Smooth muscle cell (in vitro differentiated cells): ENCODE data around the gene DAPK1. TPM values are rescaled to one million over a fixed set of nuclear protein-coding genes. Genes with fewer than 3 reads are reported as not detected.

Experiments
- DNase-seq: peaks from one replicate; lab custom pipeline; 2025; ENCODE audit not compliant: unreplicated experiment; lab: John Stamatoyannopoulos, UW
- H2AFZ ChIP-seq: fragments of 200-600 bp; sonication (generic); 2 replicates; pipeline ENCODE4 v1.6.0; 2016; ENCODE audit warnings: antibody characterized with exemption, low read depth, mild to moderate bottlenecking
- H3F3A ChIP-seq: fragments of 200-600 bp; sonication (generic); 2 replicates; pipeline ENCODE4 v1.6.0; 2017; ENCODE audit warnings: antibody characterized with exemption, low read depth
- H3K27ac ChIP-seq: fragments of 200-600 bp; sonication (generic); 2 replicates; pipeline ENCODE4 v1.5.1; 2016; ENCODE audit warnings: low read depth, mild to moderate bottlenecking
- H3K27me3 ChIP-seq: fragments of 200-600 bp; sonication (generic); 2 replicates; pipeline ENCODE4 v1.6.1; 2016; ENCODE audit warnings: low read depth, mild to moderate bottlenecking
- H3K36me3 ChIP-seq: fragments of 200-600 bp; sonication (generic); 2 replicates; pipeline ENCODE4 v1.5.1; 2016; ENCODE audit warnings: low read depth
- H3K4me1 ChIP-seq: fragments of 200-600 bp; sonication (generic); 2 replicates; pipeline ENCODE4 v1.5.1; 2016; ENCODE audit warnings: low read depth
- H3K4me2 ChIP-seq: fragments of 200-600 bp; sonication (generic); 2 replicates; pipeline ENCODE4 v1.6.0; 2016; ENCODE audit warnings: mild to moderate bottlenecking
- H3K4me3 ChIP-seq: fragments of 200-600 bp; sonication (generic); 2 replicates; pipeline ENCODE4 v1.5.1; 2016; ENCODE audit warnings: mild to moderate bottlenecking
- H3K79me2 ChIP-seq: fragments of 200-600 bp; sonication (generic); 2 replicates; pipeline ENCODE4 v1.6.0; 2016; ENCODE audit warnings: low read depth, mild to moderate bottlenecking
- H3K9ac ChIP-seq: fragments of 200-600 bp; sonication (generic); 2 replicates; pipeline ENCODE4 v1.6.0; 2016; ENCODE audit warnings: low read depth
- H3K9me3 ChIP-seq: fragments of 200-600 bp; sonication (generic); replicated peaks from 2 replicates; pipeline ENCODE4 v1.5.1; 2016; ENCODE audit warnings: low read depth
- H4K20me1 ChIP-seq: fragments of 200-600 bp; sonication (generic); 2 replicates; pipeline ENCODE4 v1.6.0; 2016; ENCODE audit warnings: low read depth
- CTCF ChIP-seq: fragments of 200-600 bp; sonication (generic); IDR thresholded peaks from 2 replicates; pipeline ENCODE4 v1.5.1; 2017; ENCODE audit warnings: borderline replicate concordance, mild to moderate bottlenecking, antibody characterized with exemption; ENCODE audit not compliant: insufficient read depth, poor library complexity, severe bottlenecking
- WGBS: methylation state at CpG from one replicate; pipeline ENCODE4 v1.1.7; 2016; ENCODE audit warnings: low lambda C conversion rate; 5-methylcytosine and 5-hydroxymethylcytosine counted together
- polyA plus RNA-seq: library from polyadenylated mRNA; unstranded; fragments of >200 nt; fragmentation: Nextera tagmentation; extraction: Ambion mirVana; gene quantifications from 2 replicates; pipeline ENCODE4 v1.2.1, GENCODE V29; 2016
- total RNA-seq: library from RNA; depleted of rRNA; stranded (reverse); fragments of >200 nt; gene quantifications from 2 replicates; pipeline ENCODE4 v1.2.3, GENCODE V29; 2014

DAPK1 gene
- total and polyA plus RNA-seq, 2 experiments from 2014 or later, result 12.6 to 20.3 TPM

- Histone ChIP-seq H4K20me1 (no peaks in the 10 kb centered on the region), H3K4me2 (peak overlapping the region; percentile 12), H3K27ac (peak overlapping the region; percentile 59), H3K4me1 (peaks cover 9% of the 10 kb centered on the region), H3K79me2 (no peaks in the 10 kb centered on the region), H3K9me3 (no peaks in the 10 kb centered on the region), H3K27me3 (no peaks in the 10 kb centered on the region), H2AFZ (no peak overlapping the region), H3K9ac (no peak overlapping the region), H3K4me3 (no peak overlapping the region), H3K36me3 (no peaks in the 10 kb centered on the region), H3F3A (no peaks in the 10 kb centered on the region)
- DNase-seq, result no peak
- 72% methylated on average over 9 of the region's 9 CpGs for WGBS
- TF ChIP-seq CTCF, result no peak
Observed at GRCh38 chr9:87701491-87701890, 203.8 kb downstream of the DAPK1 start.

GRCh38 chr9:87701931-87702421, 204.3 kb downstream of the DAPK1 start:
- H3F3A ChIP-seq, result no peaks in the 10 kb centered on the region
- no peak for DNase-seq
- WGBS, result 44% methylated on average over 6 of the region's 6 CpGs
- peaks cover 9% of the 10 kb centered on the region for H3K4me1 ChIP-seq
- H3K27me3 ChIP-seq, result no peaks in the 10 kb centered on the region
- H3K27ac ChIP-seq, result peak overlapping the region; percentile 59
- H3K4me3 ChIP-seq, result no peak overlapping the region
- no peak for TF ChIP-seq CTCF
- H3K36me3 ChIP-seq, result no peaks in the 10 kb centered on the region
- H2AFZ ChIP-seq, result no peak overlapping the region
- H3K4me2 ChIP-seq, result peak overlapping the region; percentile 12
- no peaks in the 10 kb centered on the region for H3K79me2 ChIP-seq
- no peaks in the 10 kb centered on the region for H4K20me1 ChIP-seq
- H3K9ac ChIP-seq, result no peak overlapping the region
- no peaks in the 10 kb centered on the region for H3K9me3 ChIP-seq

- no peaks in the 10 kb centered on the region for H3F3A ChIP-seq
- H3K9ac ChIP-seq, result no peak overlapping the region
- no peak overlapping the region for H2AFZ ChIP-seq
- TF ChIP-seq CTCF, result no peak
- no peaks in the 10 kb centered on the region for H3K79me2 ChIP-seq
- no peak overlapping the region for H3K4me2 ChIP-seq
- no peaks in the 10 kb centered on the region for H3K36me3 ChIP-seq
- no peaks in the 10 kb centered on the region for H3K9me3 ChIP-seq
- H3K27ac ChIP-seq, result peak overlapping the region; percentile 59
- DNase-seq, result no peak
- no peak overlapping the region for H3K4me3 ChIP-seq
- WGBS, result 81% methylated on average over 9 of the region's 9 CpGs
- no peaks in the 10 kb centered on the region for H3K27me3 ChIP-seq
- H3K4me1 ChIP-seq, result peaks cover 9% of the 10 kb centered on the region
- no peaks in the 10 kb centered on the region for H4K20me1 ChIP-seq
Observed at GRCh38 chr9:87702921-87703320, 205.3 kb downstream of the DAPK1 start.

GRCh38 chr9:87703636-87704276, 206.1 kb downstream of the DAPK1 start:
- Histone ChIP-seq H3K27me3 (no peaks in the 10 kb centered on the region), H3K4me3 (no peak overlapping the region), H2AFZ (no peak overlapping the region), H3K36me3 (no peaks in the 10 kb centered on the region), H3K9me3 (no peaks in the 10 kb centered on the region), H3K9ac (no peak overlapping the region), H3K4me1 (peaks cover 9% of the 10 kb centered on the region), H3K79me2 (no peaks in the 10 kb centered on the region), H3F3A (no peaks in the 10 kb centered on the region), H3K27ac (peak overlapping the region; percentile 4), H4K20me1 (no peaks in the 10 kb centered on the region), H3K4me2 (no peak overlapping the region)
- WGBS, result 81% methylated on average over 7 of the region's 7 CpGs
- TF ChIP-seq CTCF, result no peak
- no peak for DNase-seq
